ENCODE measurements around the gene RPS27A. TPM values are rescaled to one million over a fixed set of nuclear protein-coding genes. Genes with fewer than 3 reads are reported as not detected.

The RPS27A gene
- polyA plus RNA-seq, 1 donor from 2014 or later, result 1,842 TPM

GRCh38 chr2:55232863-55233657, 572 bp downstream of the RPS27A start:
- Histone ChIP-seq H2AFZ (ENCODE audit: low read depth, low read length) (peak overlapping the region; percentile 84), H3K36me3 (ENCODE audit: insufficient read depth, low read length) (peaks cover 14% of the 10 kb centered on the region), H3K79me2 (replicated peaks; ENCODE audit: insufficient read depth, low read length) (peaks cover 31% of the 10 kb centered on the region), H3K9me2 (ENCODE audit: insufficient read depth, low read length) (no peaks in the 10 kb centered on the region), H3K4me3 (ENCODE audit: low read length) (peak overlapping the region; percentile 100), H4K20me1 (ENCODE audit: insufficient read depth) (no peaks in the 10 kb centered on the region), H3K4me2 (ENCODE audit: low read length) (peak overlapping the region; percentile 94), H3K27ac (ENCODE audit: low read length) (peak overlapping the region; percentile 93), H3F3A (ENCODE audit: insufficient read depth, low read length, poor library complexity, severe bottlenecking) (no peaks in the 10 kb centered on the region), H3K9ac (ENCODE audit: low read length) (peak overlapping the region; percentile 93), H3K9me3 (ENCODE audit: low read length) (no peaks in the 10 kb centered on the region), H3K27me3 (ENCODE audit: insufficient read depth, low read depth, low read length) (no peaks in the 10 kb centered on the region)
- no peak for TF ChIP-seq POLR2AphosphoS5 (IDR thresholded peaks at IDR 0.05)
- TF ChIP-seq EZH2 (IDR thresholded peaks at IDR 0.05; ENCODE audit: borderline replicate concordance, insufficient read depth, low read length, poor library complexity, severe bottlenecking), result no peak
- TF ChIP-seq CTCF (IDR thresholded peaks at IDR 0.05; ENCODE audit: poor library complexity, severe bottlenecking), result no peak
- no peak for TF ChIP-seq SMC3 (conservative IDR thresholded peaks at IDR 0.05; ENCODE audit: poor library complexity)
- no peak for TF ChIP-seq EP300 (conservative IDR thresholded peaks at IDR 0.05; ENCODE audit: poor library complexity, severe bottlenecking)
- peak; percentile 23 for TF ChIP-seq TAF1 (IDR thresholded peaks at IDR 0.05; ENCODE audit: low read depth)
- TF ChIP-seq, protein P1, sequence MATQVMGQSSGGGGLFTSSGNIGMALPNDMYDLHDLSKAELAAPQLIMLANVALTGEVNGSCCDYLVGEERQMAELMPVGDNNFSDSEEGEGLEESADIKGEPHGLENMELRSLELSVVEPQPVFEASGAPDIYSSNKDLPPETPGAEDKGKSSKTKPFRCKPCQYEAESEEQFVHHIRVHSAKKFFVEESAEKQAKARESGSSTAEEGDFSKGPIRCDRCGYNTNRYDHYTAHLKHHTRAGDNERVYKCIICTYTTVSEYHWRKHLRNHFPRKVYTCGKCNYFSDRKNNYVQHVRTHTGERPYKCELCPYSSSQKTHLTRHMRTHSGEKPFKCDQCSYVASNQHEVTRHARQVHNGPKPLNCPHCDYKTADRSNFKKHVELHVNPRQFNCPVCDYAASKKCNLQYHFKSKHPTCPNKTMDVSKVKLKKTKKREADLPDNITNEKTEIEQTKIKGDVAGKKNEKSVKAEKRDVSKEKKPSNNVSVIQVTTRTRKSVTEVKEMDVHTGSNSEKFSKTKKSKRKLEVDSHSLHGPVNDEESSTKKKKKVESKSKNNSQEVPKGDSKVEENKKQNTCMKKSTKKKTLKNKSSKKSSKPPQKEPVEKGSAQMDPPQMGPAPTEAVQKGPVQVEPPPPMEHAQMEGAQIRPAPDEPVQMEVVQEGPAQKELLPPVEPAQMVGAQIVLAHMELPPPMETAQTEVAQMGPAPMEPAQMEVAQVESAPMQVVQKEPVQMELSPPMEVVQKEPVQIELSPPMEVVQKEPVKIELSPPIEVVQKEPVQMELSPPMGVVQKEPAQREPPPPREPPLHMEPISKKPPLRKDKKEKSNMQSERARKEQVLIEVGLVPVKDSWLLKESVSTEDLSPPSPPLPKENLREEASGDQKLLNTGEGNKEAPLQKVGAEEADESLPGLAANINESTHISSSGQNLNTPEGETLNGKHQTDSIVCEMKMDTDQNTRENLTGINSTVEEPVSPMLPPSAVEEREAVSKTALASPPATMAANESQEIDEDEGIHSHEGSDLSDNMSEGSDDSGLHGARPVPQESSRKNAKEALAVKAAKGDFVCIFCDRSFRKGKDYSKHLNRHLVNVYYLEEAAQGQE (IDR thresholded peaks at IDR 0.05; ENCODE audit: borderline replicate concordance), result no peak
- TF ChIP-seq RAD21 (conservative IDR thresholded peaks at IDR 0.05), result peak; percentile 7
- peak; percentile 53 for TF ChIP-seq MXI1 (conservative IDR thresholded peaks at IDR 0.05; ENCODE audit: poor library complexity, severe bottlenecking)

- Histone ChIP-seq H3F3A (ENCODE audit: insufficient read depth, low read length, poor library complexity, severe bottlenecking) (no peaks in the 10 kb centered on the region), H3K79me2 (replicated peaks; ENCODE audit: insufficient read depth, low read length) (peaks cover 29% of the 10 kb centered on the region), H3K36me3 (ENCODE audit: insufficient read depth, low read length) (peaks cover 14% of the 10 kb centered on the region), H3K4me2 (ENCODE audit: low read length) (peak overlapping the region; percentile 94), H3K9ac (ENCODE audit: low read length) (peak overlapping the region; percentile 93), H3K27ac (ENCODE audit: low read length) (no peak overlapping the region), H2AFZ (ENCODE audit: low read depth, low read length) (no peak overlapping the region), H3K27me3 (ENCODE audit: insufficient read depth, low read depth, low read length) (no peaks in the 10 kb centered on the region), H3K9me2 (ENCODE audit: insufficient read depth, low read length) (no peaks in the 10 kb centered on the region), H3K9me3 (ENCODE audit: low read length) (no peaks in the 10 kb centered on the region), H3K4me3 (ENCODE audit: low read length) (peak overlapping the region; percentile 100), H4K20me1 (ENCODE audit: insufficient read depth) (no peaks in the 10 kb centered on the region)
- TF ChIP-seq MXI1 (conservative IDR thresholded peaks at IDR 0.05; ENCODE audit: poor library complexity, severe bottlenecking) (no peak), TAF1 (IDR thresholded peaks at IDR 0.05; ENCODE audit: low read depth) (no peak), RAD21 (conservative IDR thresholded peaks at IDR 0.05) (no peak)
These were observed 1.1 kb downstream of the RPS27A start for GRCh38 chr2:55233658-55233940.

All from neural cell (in vitro differentiated cells).